ENCODE data around the gene SLC23A1. TPM values are rescaled to one million over a fixed set of nuclear protein-coding genes. Genes with fewer than 3 reads are reported as not detected.
"Not testable (repeated sequence)": the region's sequence is repeated elsewhere in the genome, so short reads cannot be mapped to it uniquely, and the experiment has no call there.

SLC23A1 gene
- total RNA-seq, 6 donors from 2014 or later, result 1.1 to 20.1 (median 1.8) TPM; not detected in 1

DNA sequence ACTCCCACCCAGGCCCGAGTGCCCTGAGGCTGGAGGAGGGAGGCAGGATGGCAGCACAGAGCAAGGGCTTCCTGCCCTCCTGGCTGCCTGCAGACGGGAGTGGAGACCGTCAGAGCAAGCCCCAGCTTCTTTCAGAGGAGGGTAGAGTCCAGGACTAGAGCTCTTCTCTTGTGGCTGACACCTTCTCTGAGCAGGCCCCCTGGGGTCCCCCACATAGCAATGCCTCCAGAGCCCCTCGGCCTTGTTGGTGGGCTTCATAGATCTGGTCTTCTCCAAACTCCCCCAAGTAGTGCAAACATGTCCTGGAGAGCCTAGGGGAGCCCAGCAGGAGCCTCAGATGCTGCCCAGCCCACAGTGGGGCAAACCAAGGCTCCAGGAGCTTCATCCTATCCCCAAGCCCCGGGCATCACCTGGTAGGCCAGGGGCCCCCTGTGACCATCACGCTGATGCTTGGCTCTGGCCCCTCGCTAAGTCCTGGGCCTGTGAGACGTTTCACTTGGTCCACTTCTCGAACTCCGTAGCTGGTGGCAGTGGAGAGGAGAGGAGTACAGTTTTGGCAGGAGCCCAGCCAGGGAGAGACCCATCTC is 4.6 kb upstream of the SLC23A1 start:
- Histone ChIP-seq H3K27ac (no peak overlapping the region), H3K4me3 (no peak overlapping the region), H3K4me1 (peaks cover 10 to 44% (median 33%) of the 10 kb centered on the region in 4 donors), H3K36me3 (no peaks in the 10 kb centered on the region), H3K9me3 (no peaks in the 10 kb centered on the region), H3K27me3 (peaks cover 0 to 6% (median 2%) of the 10 kb centered on the region in 4 donors)
- DNase-seq (no peak), ATAC-seq (ENCODE audit: low FRiP score in 2 of 2) (no peak)
- WGBS, 2 donors, result 69 to 79% methylated on average over 6 to 9 of the region's 10 CpGs
- TF ChIP-seq POLR2A (IDR thresholded peaks at IDR 0.05), result no peak
- TF ChIP-seq, protein P1, sequence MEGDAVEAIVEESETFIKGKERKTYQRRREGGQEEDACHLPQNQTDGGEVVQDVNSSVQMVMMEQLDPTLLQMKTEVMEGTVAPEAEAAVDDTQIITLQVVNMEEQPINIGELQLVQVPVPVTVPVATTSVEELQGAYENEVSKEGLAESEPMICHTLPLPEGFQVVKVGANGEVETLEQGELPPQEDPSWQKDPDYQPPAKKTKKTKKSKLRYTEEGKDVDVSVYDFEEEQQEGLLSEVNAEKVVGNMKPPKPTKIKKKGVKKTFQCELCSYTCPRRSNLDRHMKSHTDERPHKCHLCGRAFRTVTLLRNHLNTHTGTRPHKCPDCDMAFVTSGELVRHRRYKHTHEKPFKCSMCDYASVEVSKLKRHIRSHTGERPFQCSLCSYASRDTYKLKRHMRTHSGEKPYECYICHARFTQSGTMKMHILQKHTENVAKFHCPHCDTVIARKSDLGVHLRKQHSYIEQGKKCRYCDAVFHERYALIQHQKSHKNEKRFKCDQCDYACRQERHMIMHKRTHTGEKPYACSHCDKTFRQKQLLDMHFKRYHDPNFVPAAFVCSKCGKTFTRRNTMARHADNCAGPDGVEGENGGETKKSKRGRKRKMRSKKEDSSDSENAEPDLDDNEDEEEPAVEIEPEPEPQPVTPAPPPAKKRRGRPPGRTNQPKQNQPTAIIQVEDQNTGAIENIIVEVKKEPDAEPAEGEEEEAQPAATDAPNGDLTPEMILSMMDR (IDR thresholded peaks at IDR 0.05), result no peak
- TF ChIP-seq EP300 (IDR thresholded peaks at IDR 0.05), result no peak
- no peak for TF ChIP-seq POLR2AphosphoS5 (IDR thresholded peaks at IDR 0.05)

DNA sequence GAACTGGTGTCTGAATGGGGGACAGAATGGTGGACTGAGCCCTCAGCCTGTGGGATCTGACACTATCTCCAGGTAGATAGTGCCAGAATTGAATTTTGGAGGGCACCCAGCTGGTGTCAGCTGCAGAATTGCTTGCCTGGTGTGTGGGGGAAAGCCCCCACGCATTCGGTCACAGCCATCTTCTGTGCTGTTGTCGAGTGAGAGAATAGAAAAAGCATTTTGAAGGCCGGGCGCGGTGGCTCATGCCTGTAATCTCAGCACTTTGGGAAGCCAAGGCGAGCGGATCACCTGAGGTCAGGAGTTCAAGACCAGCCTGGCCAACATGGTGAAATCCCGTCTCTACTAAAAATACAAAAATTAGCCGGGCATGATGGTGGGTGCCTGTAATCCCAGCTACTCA is 3.9 kb upstream of the SLC23A1 start:
- not testable (repeated sequence) for ATAC-seq (ENCODE audit: low FRiP score in 2 of 2); H3K27me3 ChIP-seq; H3K4me3 ChIP-seq; H3K27ac ChIP-seq; DNase-seq; H3K36me3 ChIP-seq; H3K9me3 ChIP-seq
- H3K4me1 ChIP-seq, result peaks cover 6 to 36% (median 27%) of the 10 kb centered on the region in 4 donors
- 93 to 96% methylated on average over 10 of the region's 10 CpGs for WGBS, 2 donors

DNA sequence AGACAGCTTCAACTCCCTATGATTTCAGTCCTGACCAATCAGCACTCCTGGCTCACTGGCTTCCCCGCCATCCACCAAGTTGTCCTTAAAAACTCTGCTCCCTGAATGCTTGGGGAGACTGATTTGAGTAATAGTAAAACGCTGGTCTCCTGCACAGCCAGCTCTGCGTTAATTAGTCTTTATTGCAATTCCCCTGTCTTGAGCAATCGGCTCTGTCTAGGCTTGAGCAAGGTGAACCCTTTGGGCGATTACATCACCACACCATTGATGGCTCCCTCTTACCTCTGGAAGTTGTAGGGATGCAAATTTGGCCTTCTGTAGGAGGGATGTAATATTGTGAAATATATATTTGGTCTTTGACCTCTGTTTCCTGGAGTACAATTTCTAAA is 2.9 kb upstream of the SLC23A1 start:
- no peaks in the 10 kb centered on the region for H3K27me3 ChIP-seq
- H3K4me1 ChIP-seq, result peaks cover 6 to 28% (median 21%) of the 10 kb centered on the region in 4 donors
- no peak overlapping the region for H3K4me3 ChIP-seq
- WGBS, 2 donors, result 51 to 76% methylated on average over 5 of the region's 5 CpGs
- H3K27ac ChIP-seq, result peak overlapping the region in 1 of 4 donors; percentile 78
- TF ChIP-seq, protein P1 (IDR thresholded peaks at IDR 0.05), result no peak
- TF ChIP-seq POLR2AphosphoS5 (IDR thresholded peaks at IDR 0.05) (no peak), POLR2A (IDR thresholded peaks at IDR 0.05) (no peak), EP300 (IDR thresholded peaks at IDR 0.05) (no peak)
- DNase-seq (no peak), ATAC-seq (ENCODE audit: low FRiP score in 2 of 2) (no peak)
- no peaks in the 10 kb centered on the region for H3K36me3 ChIP-seq
- H3K9me3 ChIP-seq, result no peaks in the 10 kb centered on the region

DNA sequence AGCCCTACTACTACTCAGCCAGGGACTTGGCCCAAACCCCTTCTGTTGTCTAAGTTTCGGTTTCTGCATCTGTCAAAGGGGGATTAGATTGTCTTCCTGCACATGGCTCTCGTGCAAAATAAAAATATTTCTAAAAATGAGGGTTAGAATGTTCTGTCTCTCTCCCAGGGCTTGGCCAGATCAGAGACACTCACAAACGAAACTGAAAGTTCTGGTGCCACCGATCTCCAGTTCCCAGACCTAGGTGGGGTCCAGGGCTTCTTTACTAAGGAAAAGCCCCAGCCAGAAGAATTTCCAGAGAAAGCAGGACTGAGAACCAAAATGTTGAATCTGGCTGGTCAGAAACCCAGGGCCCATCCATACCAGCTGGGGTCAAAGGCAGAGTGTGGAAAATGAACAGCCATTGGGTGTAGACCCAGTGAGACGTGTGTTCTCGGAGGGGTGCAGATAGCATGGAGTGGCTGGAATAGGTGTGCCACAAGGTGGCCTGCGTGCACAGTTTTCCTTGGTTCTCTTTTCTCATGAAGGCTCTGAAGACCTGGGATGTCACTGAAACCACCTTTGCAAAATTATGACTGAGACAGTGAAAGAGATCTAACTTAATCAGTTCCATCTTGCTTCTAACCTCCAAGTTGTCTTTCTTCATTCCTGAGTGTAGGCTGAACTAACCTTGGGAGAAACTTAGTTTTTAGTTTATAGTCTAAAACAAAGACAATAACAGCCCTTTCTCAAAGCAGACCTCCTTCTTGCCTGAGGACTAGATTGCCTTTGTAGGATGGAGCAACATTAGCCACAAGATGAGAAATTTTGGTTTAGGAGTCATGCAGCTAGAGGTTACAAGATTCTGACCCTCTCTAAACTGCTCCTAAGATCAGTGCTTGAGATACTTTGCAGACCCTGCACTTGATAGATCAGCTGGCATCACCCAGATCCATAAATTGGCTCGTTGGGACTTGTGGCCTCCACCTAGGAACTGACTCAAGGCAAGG is 2.3 kb upstream of the SLC23A1 start:
- DNase-seq, result no peak
- ATAC-seq (ENCODE audit: low FRiP score in 2 of 2), result peak in 1 of 2 donors; percentile 33
- H3K36me3 ChIP-seq, result no peaks in the 10 kb centered on the region
- no peaks in the 10 kb centered on the region for H3K9me3 ChIP-seq
- H3K4me1 ChIP-seq, result peaks cover 6 to 28% (median 20%) of the 10 kb centered on the region in 4 donors
- no peak for TF ChIP-seq POLR2A (IDR thresholded peaks at IDR 0.05)
- no peak for TF ChIP-seq POLR2AphosphoS5 (IDR thresholded peaks at IDR 0.05)
- TF ChIP-seq EP300 (IDR thresholded peaks at IDR 0.05), result no peak
- TF ChIP-seq, protein P1 (IDR thresholded peaks at IDR 0.05), result peak in 1 of 6 experiments; percentile 26
- 37 to 38% methylated on average over 8 of the region's 8 CpGs for WGBS, 2 donors
- no peaks in the 10 kb centered on the region for H3K27me3 ChIP-seq
- peak overlapping the region in 3 of 4 donors; percentile 15 to 47 (median 46) for H3K4me3 ChIP-seq
- peak overlapping the region; percentile 51 to 78 (median 64) for H3K27ac ChIP-seq

DNA sequence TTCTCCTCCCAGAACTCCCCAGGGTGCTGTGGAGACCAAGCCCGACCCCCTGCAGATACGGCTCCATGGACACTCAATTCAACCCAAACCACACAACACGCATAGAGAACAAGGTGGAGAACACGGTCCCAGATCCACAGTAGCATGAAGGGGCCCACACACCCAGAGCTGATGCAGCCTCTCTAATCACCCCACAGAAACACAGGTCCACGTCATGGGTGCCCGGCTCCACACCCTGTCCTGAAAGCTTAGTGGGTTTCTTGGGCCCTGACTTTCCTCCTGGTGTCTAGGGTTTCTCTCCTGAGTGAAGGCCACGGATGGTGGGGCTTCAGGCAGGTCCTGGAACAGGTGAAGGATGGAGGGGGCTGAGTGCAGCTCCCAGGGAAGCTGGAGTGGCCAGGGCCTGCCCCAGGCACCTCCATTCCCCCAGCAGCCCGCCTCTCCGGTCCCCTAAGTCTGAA is 1.5 kb upstream of the SLC23A1 start:
- peak in 1 of 2 donors; percentile 4 for ATAC-seq (ENCODE audit: low FRiP score in 2 of 2)
- no peak for TF ChIP-seq POLR2A (IDR thresholded peaks at IDR 0.05)
- no peak for TF ChIP-seq EP300 (IDR thresholded peaks at IDR 0.05)
- TF ChIP-seq, protein P1 (IDR thresholded peaks at IDR 0.05), result no peak
- TF ChIP-seq POLR2AphosphoS5 (IDR thresholded peaks at IDR 0.05), result no peak
- peaks cover 6 to 28% (median 20%) of the 10 kb centered on the region in 4 donors for H3K4me1 ChIP-seq
- H3K4me3 ChIP-seq, result peak overlapping the region in 3 of 4 donors; percentile 15 to 47 (median 46)
- H3K9me3 ChIP-seq, result no peaks in the 10 kb centered on the region
- peak overlapping the region; percentile 51 to 78 (median 64) for H3K27ac ChIP-seq
- no peaks in the 10 kb centered on the region for H3K36me3 ChIP-seq
- 79% methylated on average over 7 to 9 of the region's 9 CpGs for WGBS, 2 donors
- H3K27me3 ChIP-seq, result no peaks in the 10 kb centered on the region
- no peak for DNase-seq
